Retinal pigment epithelial cell (primary cell): Measurements from ENCODE around the gene ADRA1B.
A peak's percentile ranks its signal among the peaks of the same experiment; 100 is the strongest.

Experiments used
- DNase-seq: peaks from one replicate; pipeline ENCODE4 v3.0.0-alpha.2; 2010; ENCODE audit warnings: low read depth
- H3K4me3 ChIP-seq: 2 replicates; pipeline ENCODE4 v1.5.1; 2011; ENCODE audit warnings: mild to moderate bottlenecking, low read length, control low read depth, moderate library complexity
- CTCF ChIP-seq: conservative IDR thresholded peaks from 2 replicates; pipeline ENCODE4 v1.5.1; 2011; ENCODE audit warnings: low read depth, low read length, control low read depth, inconsistent platforms

ADRA1B gene

GRCh38 chr5:159912033-159912800, 4.1 kb upstream of the ADRA1B start:
- TF ChIP-seq CTCF = no peak
- no peak overlapping the region for H3K4me3 ChIP-seq
- DNase-seq = no peak

GRCh38 chr5:159913048-159913447, 3.2 kb upstream of the ADRA1B start:
- TF ChIP-seq CTCF = no peak
- DNase-seq = no peak
- no peak overlapping the region for H3K4me3 ChIP-seq

GRCh38 chr5:159913501-159913900, 2.8 kb upstream of the ADRA1B start:
- TF ChIP-seq CTCF = no peak
- no peak for DNase-seq
- H3K4me3 ChIP-seq = no peak overlapping the region

- TF ChIP-seq CTCF = peak; percentile 14
- peak overlapping the region; percentile 41 for H3K4me3 ChIP-seq
- no peak for DNase-seq
Measured at GRCh38 chr5:159916841-159917761, 819 bp downstream of the ADRA1B start.

- no peak for TF ChIP-seq CTCF
- no peak for DNase-seq
- H3K4me3 ChIP-seq = no peak overlapping the region
Measured at GRCh38 chr5:159917994-159918393, 1.7 kb downstream of the ADRA1B start.

- no peak for TF ChIP-seq CTCF
- no peak overlapping the region for H3K4me3 ChIP-seq
- no peak for DNase-seq
Measured at GRCh38 chr5:159921721-159922120, 5.4 kb downstream of the ADRA1B start.

GRCh38 chr5:159923008-159923407, 6.7 kb downstream of the ADRA1B start:
- no peak overlapping the region for H3K4me3 ChIP-seq
- no peak for TF ChIP-seq CTCF
- no peak for DNase-seq
